ENCODE data around the gene SHQ1. TPM values are rescaled to one million over a fixed set of nuclear protein-coding genes. Genes with fewer than 3 reads are reported as not detected.
A peak's percentile ranks its signal among the peaks of the same experiment; 100 is the strongest.

Gene SHQ1
- total RNA-seq, 1 experiment from 2014 or later, result 32.5 TPM

- no peak overlapping the region for H3K27ac ChIP-seq (ENCODE audit: insufficient read length, low read depth, low read length)
- no peaks in the 10 kb centered on the region for H3K79me2 ChIP-seq (ENCODE audit: insufficient read depth, low read length)
- no peak overlapping the region for H3K4ac ChIP-seq (ENCODE audit: low read depth, low read length)
- no peak overlapping the region for H2BK20ac ChIP-seq (ENCODE audit: low read depth, low read length, poor library complexity, severe bottlenecking)
- no peak overlapping the region for H2BK15ac ChIP-seq (ENCODE audit: low read depth, low read length)
- H3K14ac ChIP-seq (ENCODE audit: insufficient read depth, low read length), result no peak overlapping the region
- no peaks in the 10 kb centered on the region for H3K23me2 ChIP-seq (ENCODE audit: insufficient read length, low read depth, low read length, poor library complexity, severe bottlenecking)
- H3K36me3 Mint-ChIP-seq (ENCODE audit: insufficient read depth in 1 of 3, low read depth in 3 of 3), result no peaks in the 10 kb centered on the region
- H3K9me3 ChIP-seq (ENCODE audit: control insufficient read depth, low read depth, low read length), result no peaks in the 10 kb centered on the region
- H3T11ph ChIP-seq (ENCODE audit: low read length), result no peak overlapping the region
- no peak overlapping the region for H4K5ac ChIP-seq (ENCODE audit: insufficient read length, low read depth, low read length)
- TF ChIP-seq CTCF (conservative IDR thresholded peaks at IDR 0.05), result no peak
- H3K18ac ChIP-seq (ENCODE audit: insufficient read length, low read depth, low read length), result no peak overlapping the region
- H4K20me1 ChIP-seq (ENCODE audit: control insufficient read depth, insufficient read depth, insufficient read length), result no peaks in the 10 kb centered on the region
- H3K27me3 ChIP-seq (ENCODE audit: insufficient read depth, low read length), result no peaks in the 10 kb centered on the region
- no peak overlapping the region for H2BK120ac ChIP-seq (ENCODE audit: low read depth, low read length, poor library complexity, severe bottlenecking)
- no peak overlapping the region for H2BK12ac ChIP-seq (ENCODE audit: insufficient read length, low read depth, low read length)
- H3K27me3 Mint-ChIP-seq (ENCODE audit: low read depth), result no peaks in the 10 kb centered on the region
- H3K4me3 Mint-ChIP-seq, result no peak overlapping the region
- no peaks in the 10 kb centered on the region for H3K9me3 Mint-ChIP-seq
- H4K91ac ChIP-seq (ENCODE audit: insufficient read length, low read depth, low read length), result no peak overlapping the region
- H3K79me1 ChIP-seq (ENCODE audit: insufficient read depth, low read depth, low read length, poor library complexity, severe bottlenecking), result no peaks in the 10 kb centered on the region
- no peaks in the 10 kb centered on the region for H3K4me1 ChIP-seq (ENCODE audit: insufficient read depth, low read length)
- H4K8ac ChIP-seq (replicated peaks; ENCODE audit: insufficient read length, low read depth, low read length), result no peak overlapping the region
- no peak overlapping the region for H3K4me2 ChIP-seq (ENCODE audit: insufficient read depth, insufficient read length, low read length)
- no CpG with 5 or more reads among the region's 11 CpGs for WGBS (ENCODE audit: extremely low coverage, insufficient read length, low lambda C conversion rate)
- peaks cover 5 to 30% of the 10 kb centered on the region in 2 experiments for H3K4me1 Mint-ChIP-seq
- H3K9ac ChIP-seq (ENCODE audit: extremely low read depth, insufficient read length, low read length), result no peak overlapping the region
- no peak overlapping the region for H2BK5ac ChIP-seq (ENCODE audit: insufficient read length, low read length)
- H3K27ac Mint-ChIP-seq, result peak overlapping the region in 1 of 3 experiments; percentile 9; a peak in 1 of 7 replicates
- no peak overlapping the region for H3K56ac ChIP-seq (ENCODE audit: insufficient read length, low read depth, low read length)
- DNase-seq, result no peak
- no peak overlapping the region for H2AFZ ChIP-seq (ENCODE audit: low read length)
- H2AK5ac ChIP-seq (ENCODE audit: insufficient read length, low read length), result no peak overlapping the region
- no peak overlapping the region for H3K23ac ChIP-seq (ENCODE audit: insufficient read length, low read depth, low read length)
Observed at GRCh38 chr3:72746430-72747411, 101.5 kb downstream of the SHQ1 start.
